Esophagus muscularis mucosa (tissue), 4 donors: ENCODE measurements around the gene ZNF692.

Experiments used
- CTCF ChIP-seq, 3 experiments: fragments of 200-600 bp in 2 of 3; fragments of 450-650 bp in 1 of 3; sonication (generic) in 2 of 3; IDR thresholded peaks; one replicate each; pipeline ENCODE4 v1.5.1; 2017 to 2019; ENCODE audit warnings: antibody characterized with exemption in 3 of 3, mild to moderate bottlenecking in 2 of 3, moderate library complexity in 1 of 3
- EP300 ChIP-seq: sonication (generic); formaldehyde crosslinking; IDR thresholded peaks from one replicate; pipeline ENCODE4 v1.6.1; 2017; ENCODE audit warnings: antibody characterized with exemption
- POLR2AphosphoS5 ChIP-seq, 2 donors: sonication (generic); formaldehyde crosslinking; IDR thresholded peaks; one replicate each; pipeline ENCODE4 v1.6.1; 2017; ENCODE audit warnings: antibody characterized with exemption in 2 of 2

GRCh38 chr1:248862998-248863881 lies 4.4 kb upstream of the ZNF692 start:
- TF ChIP-seq CTCF (IDR thresholded peaks at IDR 0.05) (peak in 1 of 3 experiments; percentile 8), POLR2AphosphoS5 (IDR thresholded peaks at IDR 0.05) (peak; percentile 73 to 82), EP300 (no peak)
